GM21423 (cell line): ENCODE results near the gene HIVEP3.

Experiments
- ATAC-seq: cut with Tn5 transposase; IDR thresholded peaks from one replicate; pipeline ENCODE4 v1.9.1; 2021; ENCODE audit warnings: mild to moderate bottlenecking, moderate library complexity; ENCODE audit not compliant: unreplicated experiment

The HIVEP3 gene

GRCh38 chr1:41528726-41529605 lies 389.8 kb downstream of the HIVEP3 start:
- no peak for ATAC-seq

GRCh38 chr1:41528106-41528505 lies 390.6 kb downstream of the HIVEP3 start:
- ATAC-seq: no peak

DNA sequence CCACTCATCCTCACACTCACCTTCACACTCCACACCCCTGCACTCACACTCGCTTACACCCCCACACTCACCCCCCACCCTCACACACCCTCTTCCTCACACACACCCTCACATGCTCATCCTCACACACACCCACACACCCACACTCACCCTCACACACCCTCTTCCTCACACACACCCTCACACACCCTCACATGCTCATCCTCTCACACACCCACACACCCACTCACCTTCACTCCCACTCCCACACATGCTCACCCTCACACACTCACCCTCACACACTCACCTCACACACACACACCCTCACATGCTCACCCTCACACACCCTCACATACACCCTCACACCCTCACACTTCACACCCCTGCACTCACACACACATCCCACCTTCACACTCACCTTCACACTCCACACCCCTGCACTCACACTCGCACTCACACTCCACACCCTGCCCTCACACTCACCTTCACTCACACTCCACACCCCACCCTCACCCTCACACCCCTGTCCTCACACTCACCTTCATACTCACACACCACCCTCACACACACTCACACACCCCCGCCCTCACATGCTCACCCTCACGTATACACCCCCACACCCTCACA lies 391.7 kb downstream of the HIVEP3 start:
- ATAC-seq: no peak

GRCh38 chr1:41525891-41526587 lies 392.7 kb downstream of the HIVEP3 start:
- ATAC-seq: no peak

- ATAC-seq: no peak
These were observed 393.7 kb downstream of the HIVEP3 start for GRCh38 chr1:41524676-41525675.

DNA sequence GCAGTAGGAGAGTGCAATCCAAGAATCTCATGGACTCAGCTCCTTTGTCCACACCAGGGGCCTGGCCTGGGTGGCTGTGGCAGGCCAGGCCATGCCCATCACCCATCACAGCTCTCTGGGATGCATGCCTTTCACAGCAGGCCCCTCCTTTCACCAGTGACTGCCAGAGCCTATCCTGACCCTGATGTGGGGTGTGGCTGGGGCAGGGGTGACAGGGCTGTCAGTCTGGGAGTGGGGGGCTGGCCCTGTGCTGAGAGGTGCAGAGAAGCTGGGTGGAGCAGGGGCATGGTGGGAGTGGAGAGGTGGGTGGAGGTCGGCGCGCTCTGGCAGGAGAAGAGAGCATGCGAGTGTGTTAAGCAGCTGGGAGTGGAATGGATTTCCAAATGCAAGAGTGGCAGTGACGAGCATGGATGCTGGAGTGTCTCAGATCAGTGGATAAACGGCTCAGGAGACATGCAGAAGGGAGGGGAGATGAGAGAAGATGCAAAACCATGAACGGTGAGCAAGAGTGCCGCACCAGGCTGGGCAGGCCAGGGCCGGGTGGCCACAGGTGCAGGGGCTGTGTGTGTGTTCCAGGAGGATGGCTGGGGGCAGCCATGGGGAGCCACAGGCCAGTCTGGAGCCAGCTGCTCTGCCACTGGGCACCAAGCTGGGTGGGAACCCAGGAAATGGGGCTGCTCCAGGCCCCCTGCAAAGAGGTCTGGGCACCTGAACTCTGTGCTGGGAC lies 394.6 kb downstream of the HIVEP3 start:
- ATAC-seq: no peak

DNA sequence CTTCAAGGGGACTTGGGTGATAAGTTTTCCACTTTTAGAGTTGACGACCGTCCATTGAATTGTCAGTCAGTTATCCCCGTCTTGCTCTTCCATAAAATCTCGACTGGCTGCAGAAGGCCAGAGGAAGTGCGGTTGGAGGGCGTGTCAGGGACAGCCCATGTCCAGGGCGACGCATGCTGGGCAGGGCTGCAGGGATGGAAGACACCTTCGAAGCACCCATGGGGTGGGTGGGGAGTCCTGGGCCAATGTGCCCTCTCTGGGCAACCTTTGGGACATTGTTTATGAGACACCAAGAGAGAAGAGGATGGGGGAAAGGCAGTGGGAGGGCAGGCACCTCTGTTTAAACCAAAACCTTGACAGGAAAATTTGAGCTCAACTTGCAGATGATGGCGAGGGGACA lies 395.7 kb downstream of the HIVEP3 start:
- no peak for ATAC-seq

DNA sequence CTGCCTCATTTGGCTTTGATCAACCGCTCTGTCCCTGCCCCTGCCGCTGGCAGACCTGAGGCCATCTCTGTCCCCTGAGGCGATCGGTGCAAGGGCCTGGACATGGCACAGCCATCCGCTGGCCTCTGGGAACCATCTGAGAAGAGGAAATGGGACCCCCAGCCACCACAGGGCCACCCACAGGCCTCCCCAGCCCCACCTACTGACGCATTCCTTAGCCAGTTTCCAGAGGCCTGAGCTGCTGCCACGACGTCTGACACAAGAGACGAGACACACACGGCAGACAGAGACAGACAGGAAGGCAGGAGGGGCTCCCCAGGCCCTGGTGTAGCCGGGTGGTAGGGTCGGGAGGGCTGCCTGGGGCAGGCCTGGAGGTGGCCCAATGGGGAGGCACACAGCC lies 397.0 kb downstream of the HIVEP3 start:
- no peak for ATAC-seq

DNA sequence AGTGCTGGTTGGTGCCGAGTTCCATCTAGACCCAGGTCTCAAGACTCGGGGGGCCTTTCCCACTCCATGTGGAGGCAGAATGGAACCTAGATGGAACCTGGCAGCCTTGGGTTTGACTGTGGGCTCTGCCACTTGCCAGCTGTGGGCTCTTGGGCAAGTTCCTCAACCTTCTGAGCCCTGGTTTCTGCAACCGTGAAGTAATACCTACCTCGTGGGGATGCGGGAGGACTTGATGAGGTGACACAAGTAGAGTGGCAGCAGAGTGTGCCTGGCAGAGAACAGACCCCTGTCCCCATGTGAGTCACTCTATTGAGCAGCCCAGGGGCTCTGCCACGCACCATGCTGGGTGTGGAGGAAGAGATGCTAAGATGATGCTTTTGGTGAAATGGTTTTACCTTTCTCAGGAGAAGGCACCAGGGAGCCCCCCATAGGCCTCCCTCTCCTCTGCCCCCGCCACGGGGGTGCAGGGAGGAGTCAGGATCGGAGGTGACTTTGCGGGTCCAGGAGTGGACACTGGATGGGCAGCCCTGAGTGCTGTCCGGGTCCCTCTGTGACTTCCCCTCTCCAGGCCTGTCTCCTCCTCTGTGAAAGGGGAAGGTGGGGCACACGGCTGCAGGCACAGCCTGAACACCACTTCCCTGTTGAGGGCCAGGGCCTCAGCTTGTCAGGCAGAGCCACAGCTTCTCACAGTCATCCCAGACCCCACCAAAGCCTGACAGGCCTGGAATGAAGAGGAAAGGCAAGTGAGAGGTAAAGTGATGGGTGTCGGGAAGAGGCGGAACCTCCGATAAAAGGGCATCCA lies 397.6 kb downstream of the HIVEP3 start:
- ATAC-seq: no peak

DNA sequence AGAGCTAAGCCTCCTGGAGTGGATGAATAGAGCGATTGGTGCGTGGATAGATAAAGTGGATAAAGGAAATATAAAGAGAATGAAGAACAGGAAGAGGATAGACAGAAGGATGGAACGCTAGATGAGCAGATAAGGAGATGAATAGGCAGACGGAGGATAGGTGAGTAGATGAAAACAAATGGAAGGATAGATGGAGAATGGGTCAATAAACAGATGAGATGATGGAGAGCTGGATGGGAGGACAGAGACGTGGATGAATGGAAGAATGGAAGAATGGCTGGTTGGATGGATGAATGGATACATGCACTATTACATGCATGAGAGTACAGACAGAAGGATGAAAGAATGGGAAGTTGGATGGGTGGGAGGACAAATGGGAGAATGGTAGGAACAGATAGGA lies 399.1 kb downstream of the HIVEP3 start:
- ATAC-seq: no peak

DNA sequence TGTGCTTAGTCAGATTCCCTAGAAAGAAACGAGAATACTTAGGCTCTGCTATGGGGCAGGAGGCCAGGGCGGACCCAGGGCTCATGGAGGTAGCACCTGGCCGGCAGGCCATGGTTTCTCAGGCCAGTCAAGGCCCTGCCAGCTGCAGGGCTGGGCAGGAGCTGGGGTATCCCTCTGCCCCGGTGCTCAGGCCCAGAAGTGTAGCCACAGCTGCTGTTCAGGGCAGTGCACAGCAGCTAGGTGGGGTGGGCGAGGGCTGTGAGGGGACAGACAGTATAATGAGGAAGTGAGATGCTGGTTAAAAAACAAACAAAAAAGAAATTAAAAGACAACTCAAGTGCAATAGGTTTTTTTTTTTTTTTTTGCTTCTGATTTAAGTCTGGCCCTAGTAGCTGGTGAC lies 400.3 kb downstream of the HIVEP3 start:
- no peak for ATAC-seq

DNA sequence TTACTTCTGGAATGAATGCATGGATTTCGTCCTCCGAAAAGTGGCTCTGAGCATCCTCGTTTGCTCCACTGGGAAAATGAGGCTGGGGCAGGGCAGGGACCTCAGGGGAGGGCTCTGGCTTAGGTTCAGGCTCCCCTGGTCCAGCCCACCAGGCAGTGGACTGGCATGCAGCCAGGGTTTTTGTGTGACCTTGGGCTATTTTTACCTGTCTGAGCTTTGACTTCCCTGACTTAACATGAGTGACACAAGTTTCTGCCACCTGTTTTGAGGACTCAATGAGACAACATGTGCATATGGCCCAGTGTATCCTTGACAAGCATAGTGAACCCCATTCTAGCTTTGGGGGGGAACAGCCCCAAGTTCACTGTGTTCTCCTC lies 401.7 kb downstream of the HIVEP3 start:
- ATAC-seq: no peak

DNA sequence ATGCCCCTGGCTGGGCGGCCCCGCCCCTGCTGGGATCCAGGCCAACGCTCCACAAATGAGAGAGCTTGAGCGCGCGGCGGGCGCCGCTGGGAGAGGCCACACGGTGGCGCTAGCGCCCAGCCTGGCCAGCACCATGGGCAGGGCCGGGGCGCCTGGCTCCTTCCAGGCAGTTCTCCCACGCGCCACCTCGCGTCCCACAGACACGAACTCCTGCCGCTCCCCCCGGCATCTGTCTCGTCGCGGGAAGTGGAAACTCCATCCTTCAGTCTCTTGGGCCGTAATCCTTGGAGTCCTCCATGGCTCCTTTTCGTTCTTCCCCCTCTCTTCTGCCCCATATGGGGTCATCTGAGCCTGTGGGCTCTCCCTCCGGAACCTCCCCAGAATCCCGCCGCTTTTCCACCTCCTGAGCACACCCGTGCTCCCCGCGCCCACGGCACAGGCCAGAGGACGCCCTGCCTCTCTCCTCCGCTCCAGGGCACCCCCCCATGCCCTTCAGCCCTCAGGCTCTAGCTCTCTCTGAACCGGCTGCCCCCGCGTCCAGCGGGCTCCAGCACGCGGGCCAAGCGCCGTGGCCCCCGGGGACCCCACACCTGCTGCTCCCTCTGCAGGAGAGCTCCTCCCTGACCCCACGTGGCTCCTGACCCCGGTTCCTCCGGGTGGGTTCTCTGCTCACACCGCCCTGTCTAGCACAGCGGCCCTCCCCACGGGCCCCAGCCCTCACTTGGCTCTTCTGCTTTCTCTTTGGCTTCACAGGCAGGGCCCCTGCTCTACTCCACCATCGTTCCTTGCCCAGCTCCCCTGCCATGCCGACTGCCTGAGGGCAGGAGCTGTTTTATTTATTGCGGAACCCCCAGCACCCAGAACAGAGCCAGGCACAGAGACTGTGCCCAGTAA lies 402.3 kb downstream of the HIVEP3 start:
- peak; percentile 74 for ATAC-seq

GRCh38 chr1:41515778-41516167 lies 402.9 kb downstream of the HIVEP3 start:
- no peak for ATAC-seq

DNA sequence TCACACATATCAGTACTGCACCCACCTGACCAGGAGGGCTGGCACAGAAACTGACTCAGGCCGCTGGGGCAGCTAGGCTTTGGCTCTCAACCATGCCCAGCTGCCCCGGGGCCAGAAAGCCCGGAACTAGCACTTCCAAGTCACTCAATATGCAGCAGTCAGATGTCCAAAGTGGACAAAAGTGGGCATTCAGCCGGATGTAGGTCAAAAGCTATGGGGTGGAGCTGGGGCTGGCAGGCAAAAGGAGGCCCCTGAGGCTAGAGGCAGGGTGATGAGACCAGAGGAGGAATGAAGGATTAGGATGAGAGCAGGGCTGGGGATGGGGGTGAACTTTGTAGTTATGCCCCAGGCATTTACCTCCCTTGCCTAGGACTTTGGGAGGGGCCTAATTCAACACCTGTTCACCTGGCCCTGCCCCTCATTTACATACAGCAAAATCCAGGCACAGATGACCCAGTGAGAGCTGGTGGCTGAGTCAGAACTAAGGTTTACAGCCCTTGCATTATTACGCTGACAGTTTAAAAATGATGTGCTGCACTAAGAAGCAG lies 403.5 kb downstream of the HIVEP3 start:
- ATAC-seq: no peak

DNA sequence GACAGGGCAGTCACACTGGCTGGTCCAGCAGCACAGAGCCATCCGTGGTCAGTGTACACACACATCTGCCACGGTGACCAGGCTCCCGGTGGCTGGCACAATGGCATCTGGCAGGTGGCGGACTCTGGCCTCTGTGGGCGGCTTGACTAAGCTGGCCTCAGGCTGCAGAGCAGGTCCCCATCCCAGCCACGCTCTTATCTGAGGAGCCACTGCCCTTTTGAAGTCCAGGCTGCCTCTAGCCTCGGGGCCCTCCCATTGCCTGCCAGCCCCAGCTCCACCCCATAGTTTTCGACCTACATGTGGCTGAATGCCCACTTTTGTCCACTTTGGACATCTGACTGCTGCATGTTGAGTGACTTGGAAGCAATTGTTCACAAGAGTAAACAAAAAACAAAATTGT lies 404.3 kb downstream of the HIVEP3 start:
- ATAC-seq: no peak

- ATAC-seq: no peak
These were observed 405.4 kb downstream of the HIVEP3 start for GRCh38 chr1:41513383-41513735.
